ENCODE data around the gene LPAR5. TPM values are rescaled to one million over a fixed set of nuclear protein-coding genes. Genes with fewer than 3 reads are reported as not detected.

The LPAR5 gene
- total and polyA plus RNA-seq, 5 donors from 2014 or later = 6.6 to 17.3 (median 7.8) TPM

DNA sequence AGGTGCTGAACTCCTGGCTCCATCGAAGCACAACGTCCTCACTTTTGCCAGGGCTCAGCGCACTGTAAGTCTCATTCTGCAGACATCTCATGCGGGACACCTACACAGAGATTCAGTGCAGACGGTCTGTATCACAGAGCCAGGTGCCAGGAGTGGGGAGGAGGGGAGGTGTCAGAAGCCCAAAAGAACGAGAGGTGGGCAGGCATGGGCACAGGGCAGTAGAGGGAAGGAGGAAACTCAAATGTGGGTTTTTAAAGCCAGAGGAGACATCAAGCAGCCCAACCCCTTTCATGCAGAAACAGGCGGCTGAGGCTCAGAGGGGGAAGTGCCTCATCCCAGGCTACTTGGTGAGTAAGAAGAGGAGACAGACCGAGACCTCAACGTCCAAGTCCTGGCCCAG, 2.5 kb upstream of the LPAR5 start:
- no peak overlapping the region for H3K27ac ChIP-seq (ENCODE audit: insufficient read depth, low read length, poor library complexity, severe bottlenecking)
- H3K27me3 ChIP-seq (ENCODE audit: control insufficient read depth, insufficient read depth, low read length) = no peaks in the 10 kb centered on the region
- H3K4me1 Mint-ChIP-seq = peaks cover 2 to 28% (median 9%) of the 10 kb centered on the region in 4 donors

DNA sequence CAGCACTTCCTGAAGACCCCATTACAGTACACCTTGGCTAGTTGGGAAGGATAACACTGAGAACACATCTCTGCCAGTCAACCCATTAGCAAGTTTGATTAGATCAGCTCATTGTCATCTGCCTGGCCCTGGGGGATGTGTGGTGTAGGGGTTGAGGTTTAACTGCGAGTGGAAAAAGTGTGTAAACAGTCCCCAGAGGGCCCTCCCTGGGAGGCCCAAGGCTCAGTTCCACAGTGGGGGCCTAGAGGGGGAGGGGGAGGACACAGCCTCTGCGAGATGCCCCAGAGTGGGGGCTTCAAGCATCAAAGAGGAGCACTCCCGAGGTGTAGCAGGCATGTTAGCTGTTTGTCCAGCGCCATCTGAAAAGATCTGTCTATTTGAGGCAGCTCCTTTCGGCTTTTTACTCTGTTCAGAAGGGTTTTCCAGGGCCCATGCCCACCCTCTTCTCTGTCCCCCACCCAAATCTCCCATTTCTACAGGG, 344 bp downstream of the LPAR5 start:
- no peaks in the 10 kb centered on the region for H3K27me3 ChIP-seq (ENCODE audit: control insufficient read depth, insufficient read depth, low read length)
- Mint-ChIP-seq H3K4me3 (peak overlapping the region; percentile 82 to 95 (median 86)), H3K36me3 (peaks cover 12% of the 10 kb centered on the region), H3K27me3 (peaks cover 4% of the 10 kb centered on the region), H3K4me1 (peaks cover 10 to 57% (median 24%) of the 10 kb centered on the region in 4 donors), H3K9me3 (no peaks in the 10 kb centered on the region), H3K27ac (peak overlapping the region; percentile 90 to 97 (median 95))
- H3K27ac ChIP-seq (ENCODE audit: insufficient read depth, low read length, poor library complexity, severe bottlenecking) = peak overlapping the region; percentile 67
- peak in 1 of 3 donors; percentile 67 for DNase-seq
- H3K9me3 ChIP-seq (ENCODE audit: control insufficient read depth in 2 of 2, low read length in 2 of 2) = no peaks in the 10 kb centered on the region
- H3K36me3 ChIP-seq (ENCODE audit: control insufficient read depth, insufficient read depth, low read length) = no peaks in the 10 kb centered on the region
- peak overlapping the region; percentile 75 for H3K4me3 ChIP-seq (ENCODE audit: low read depth, low read length)
- peak; percentile 38 to 47 for ATAC-seq (ENCODE audit: low read depth in 2 of 2)
- peaks cover 48% of the 10 kb centered on the region for H3K4me1 ChIP-seq (ENCODE audit: control insufficient read depth, insufficient read depth, low read length, poor library complexity, severe bottlenecking)

More for the DNA sequence above, 2.5 kb upstream of the LPAR5 start:
- Mint-ChIP-seq H3K9me3 (peaks cover 0 to 5% (median under 1%) of the 10 kb centered on the region in 7 donors), H3K4me3 (no peak overlapping the region), H3K27me3 (peaks cover 4% of the 10 kb centered on the region), H3K36me3 (peaks cover 16% of the 10 kb centered on the region), H3K27ac (peak overlapping the region in 1 of 3 donors; percentile 15)
- peaks cover 21% of the 10 kb centered on the region for H3K4me1 ChIP-seq (ENCODE audit: control insufficient read depth, insufficient read depth, low read length, poor library complexity, severe bottlenecking)
- ATAC-seq (ENCODE audit: low read depth in 2 of 2) (no peak), DNase-seq (no peak)
- H3K4me3 ChIP-seq (ENCODE audit: low read depth, low read length) = no peak overlapping the region
- no peaks in the 10 kb centered on the region for H3K36me3 ChIP-seq (ENCODE audit: control insufficient read depth, insufficient read depth, low read length)
- peaks cover 0 to 3% of the 10 kb centered on the region in 2 experiments for H3K9me3 ChIP-seq (ENCODE audit: control insufficient read depth in 2 of 2, low read length in 2 of 2)

DNA sequence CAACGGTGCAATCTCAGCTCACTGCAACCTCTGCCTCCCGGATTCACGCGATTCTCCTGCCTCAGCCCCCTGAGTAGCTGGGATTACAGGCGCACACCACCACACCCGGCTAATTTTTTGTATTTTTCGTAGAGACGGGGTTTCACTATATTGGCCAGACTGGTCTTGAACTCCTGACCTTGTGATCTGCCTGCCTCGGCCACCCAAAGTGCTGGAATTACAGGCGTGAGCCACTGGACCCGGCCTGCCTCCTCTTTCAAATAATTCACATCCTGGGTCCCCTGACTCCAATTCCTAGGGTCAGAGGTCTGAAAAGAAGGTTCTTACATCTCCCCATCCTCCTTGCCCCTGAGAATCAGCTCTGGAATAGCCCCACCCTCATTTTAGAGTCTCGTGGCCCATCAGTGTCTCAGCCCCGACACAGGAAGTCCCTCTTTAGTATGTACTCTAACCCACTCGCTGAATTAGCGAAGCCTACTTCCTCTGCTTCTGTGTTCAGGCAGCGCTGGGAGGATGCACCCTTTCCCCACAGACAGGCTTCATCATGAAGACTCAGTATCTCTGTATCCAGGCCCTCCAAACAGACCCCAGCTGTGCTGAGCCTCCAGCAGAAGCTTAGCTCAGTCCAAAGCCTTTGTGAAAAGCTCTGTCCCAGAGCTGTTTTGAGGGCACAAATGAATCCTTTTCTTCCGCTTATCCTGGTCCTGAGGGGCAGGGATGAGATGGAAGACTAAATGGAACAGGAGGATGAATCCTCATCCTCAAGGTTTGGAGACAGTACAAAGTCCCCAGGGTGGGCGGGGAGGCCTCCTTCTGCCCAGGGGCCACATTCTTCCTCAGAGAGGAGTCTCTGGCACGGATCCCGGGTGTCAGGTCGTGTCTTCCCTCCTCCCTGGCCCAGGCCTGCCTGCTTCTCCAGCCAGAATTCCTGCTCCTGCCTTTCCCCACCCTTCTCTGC, 3.5 kb downstream of the LPAR5 start:
- Histone ChIP-seq H3K27me3 (ENCODE audit: control insufficient read depth, insufficient read depth, low read length) (no peaks in the 10 kb centered on the region), H3K4me3 (ENCODE audit: low read depth, low read length) (peak overlapping the region; percentile 44), H3K36me3 (ENCODE audit: control insufficient read depth, insufficient read depth, low read length) (no peaks in the 10 kb centered on the region), H3K27ac (ENCODE audit: insufficient read depth, low read length, poor library complexity, severe bottlenecking) (peak overlapping the region; percentile 76), H3K9me3 (ENCODE audit: control insufficient read depth in 2 of 2, low read length in 2 of 2) (no peaks in the 10 kb centered on the region), H3K4me1 (ENCODE audit: control insufficient read depth, insufficient read depth, low read length, poor library complexity, severe bottlenecking) (peaks cover 59% of the 10 kb centered on the region)
- DNase-seq (peak in 2 of 3 donors; percentile 62 to 88), ATAC-seq (ENCODE audit: low read depth in 2 of 2) (peak; percentile 82 to 83)
- no peaks in the 10 kb centered on the region for H3K9me3 Mint-ChIP-seq
- peaks cover 4% of the 10 kb centered on the region for H3K27me3 Mint-ChIP-seq
- H3K4me1 Mint-ChIP-seq = peaks cover 15 to 72% (median 32%) of the 10 kb centered on the region in 4 donors
- H3K4me3 Mint-ChIP-seq = peak overlapping the region; percentile 85 to 88 (median 87)
- peaks cover 12% of the 10 kb centered on the region for H3K36me3 Mint-ChIP-seq
- H3K27ac Mint-ChIP-seq = peak overlapping the region; percentile 95 to 99 (median 96)

DNA sequence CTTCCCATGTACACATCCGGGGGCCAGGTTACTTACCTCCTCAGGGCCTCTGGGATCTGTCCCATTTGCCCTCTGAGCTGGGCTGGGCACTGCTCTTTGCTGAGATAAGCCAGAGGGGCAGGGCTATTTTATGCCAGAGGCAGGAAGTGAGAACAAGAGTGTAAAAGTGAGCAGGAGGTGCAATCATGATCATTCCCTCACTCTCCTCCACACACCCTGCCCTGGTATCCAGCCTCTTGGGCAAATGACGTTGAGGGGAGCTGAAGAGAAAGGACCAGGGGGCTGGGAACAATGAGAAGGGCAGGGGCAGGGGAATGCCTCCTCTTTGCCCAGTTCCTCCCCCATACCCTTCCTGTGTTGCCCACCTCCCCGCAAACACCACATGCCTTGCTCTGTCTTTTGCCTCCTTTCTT, 4.2 kb downstream of the LPAR5 start:
- ATAC-seq (ENCODE audit: low read depth in 2 of 2) = no peak
- peak overlapping the region; percentile 85 to 88 (median 87) for H3K4me3 Mint-ChIP-seq
- peak in 1 of 3 donors; percentile 55 for DNase-seq

DNA sequence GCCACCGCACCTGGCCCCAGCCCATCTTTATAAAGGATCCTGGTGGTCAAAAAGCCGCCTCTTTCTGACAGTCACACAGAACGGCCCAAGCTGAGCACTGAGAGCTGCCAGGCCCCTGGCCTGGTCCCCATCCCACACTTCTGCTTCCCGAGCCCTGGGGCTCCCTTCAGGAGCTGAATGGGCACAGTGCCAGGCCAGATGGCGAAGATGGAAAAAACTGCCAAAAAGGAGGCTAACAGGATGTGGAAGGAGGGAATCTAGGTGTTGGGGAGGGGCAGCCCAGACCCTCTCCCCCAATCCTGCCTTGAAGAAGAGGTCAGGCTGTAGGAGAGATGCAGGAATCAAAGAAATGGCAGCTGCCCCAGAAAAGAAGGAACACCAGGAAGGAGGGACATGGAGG, 5.0 kb downstream of the LPAR5 start:
- H3K4me1 ChIP-seq (ENCODE audit: control insufficient read depth, insufficient read depth, low read length, poor library complexity, severe bottlenecking) = peaks cover 60% of the 10 kb centered on the region
- H3K27ac ChIP-seq (ENCODE audit: insufficient read depth, low read length, poor library complexity, severe bottlenecking) = peak overlapping the region; percentile 44
- Mint-ChIP-seq H3K4me3 (peak overlapping the region; percentile 69 to 88 (median 86)), H3K27me3 (no peaks in the 10 kb centered on the region), H3K9me3 (no peaks in the 10 kb centered on the region), H3K27ac (peak overlapping the region in 2 of 3 donors; percentile 95 to 96), H3K36me3 (peaks cover 7% of the 10 kb centered on the region), H3K4me1 (peaks cover 11 to 71% (median 36%) of the 10 kb centered on the region in 4 donors)
- ATAC-seq (ENCODE audit: low read depth in 2 of 2) = no peak
- H3K9me3 ChIP-seq (ENCODE audit: control insufficient read depth in 2 of 2, low read length in 2 of 2) = no peaks in the 10 kb centered on the region
- H3K4me3 ChIP-seq (ENCODE audit: low read depth, low read length) = no peak overlapping the region
- DNase-seq = no peak
- H3K27me3 ChIP-seq (ENCODE audit: control insufficient read depth, insufficient read depth, low read length) = no peaks in the 10 kb centered on the region
- no peaks in the 10 kb centered on the region for H3K36me3 ChIP-seq (ENCODE audit: control insufficient read depth, insufficient read depth, low read length)

More for the DNA sequence above, 4.2 kb downstream of the LPAR5 start:
- peak overlapping the region; percentile 95 to 99 (median 96) for H3K27ac Mint-ChIP-seq
- Histone ChIP-seq H3K4me3 (ENCODE audit: low read depth, low read length) (peak overlapping the region; percentile 42), H3K27ac (ENCODE audit: insufficient read depth, low read length, poor library complexity, severe bottlenecking) (peak overlapping the region; percentile 76), H3K4me1 (ENCODE audit: control insufficient read depth, insufficient read depth, low read length, poor library complexity, severe bottlenecking) (peaks cover 65% of the 10 kb centered on the region), H3K9me3 (ENCODE audit: control insufficient read depth in 2 of 2, low read length in 2 of 2) (no peaks in the 10 kb centered on the region), H3K36me3 (ENCODE audit: control insufficient read depth, insufficient read depth, low read length) (no peaks in the 10 kb centered on the region), H3K27me3 (ENCODE audit: control insufficient read depth, insufficient read depth, low read length) (no peaks in the 10 kb centered on the region)
- H3K4me1 Mint-ChIP-seq = peaks cover 15 to 78% (median 37%) of the 10 kb centered on the region in 4 donors
- H3K27me3 Mint-ChIP-seq = peaks cover 4% of the 10 kb centered on the region
- no peaks in the 10 kb centered on the region for H3K9me3 Mint-ChIP-seq
- H3K36me3 Mint-ChIP-seq = peaks cover 10% of the 10 kb centered on the region

DNA sequence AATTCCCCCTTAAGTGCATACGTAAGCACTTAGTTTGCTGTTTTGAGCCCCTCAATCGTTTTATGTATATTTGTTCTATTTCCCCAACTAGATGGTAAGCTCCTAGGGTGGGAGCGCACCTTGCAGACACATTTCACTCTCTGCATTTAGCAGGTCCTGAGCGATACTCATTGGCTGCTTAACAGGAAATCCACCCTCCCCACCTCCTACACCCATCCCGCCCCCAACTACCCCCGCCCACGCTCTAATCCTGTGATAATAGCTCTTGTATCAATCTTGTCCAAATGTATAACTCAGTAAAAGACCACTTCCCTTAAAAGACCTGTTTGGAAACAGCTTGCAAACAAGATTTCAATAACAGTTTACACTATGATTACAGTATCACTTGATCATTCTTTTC, 8.1 kb downstream of the LPAR5 start:
- Mint-ChIP-seq H3K27me3 (no peaks in the 10 kb centered on the region), H3K4me1 (peaks cover 11 to 46% (median 34%) of the 10 kb centered on the region in 4 donors)

DNA sequence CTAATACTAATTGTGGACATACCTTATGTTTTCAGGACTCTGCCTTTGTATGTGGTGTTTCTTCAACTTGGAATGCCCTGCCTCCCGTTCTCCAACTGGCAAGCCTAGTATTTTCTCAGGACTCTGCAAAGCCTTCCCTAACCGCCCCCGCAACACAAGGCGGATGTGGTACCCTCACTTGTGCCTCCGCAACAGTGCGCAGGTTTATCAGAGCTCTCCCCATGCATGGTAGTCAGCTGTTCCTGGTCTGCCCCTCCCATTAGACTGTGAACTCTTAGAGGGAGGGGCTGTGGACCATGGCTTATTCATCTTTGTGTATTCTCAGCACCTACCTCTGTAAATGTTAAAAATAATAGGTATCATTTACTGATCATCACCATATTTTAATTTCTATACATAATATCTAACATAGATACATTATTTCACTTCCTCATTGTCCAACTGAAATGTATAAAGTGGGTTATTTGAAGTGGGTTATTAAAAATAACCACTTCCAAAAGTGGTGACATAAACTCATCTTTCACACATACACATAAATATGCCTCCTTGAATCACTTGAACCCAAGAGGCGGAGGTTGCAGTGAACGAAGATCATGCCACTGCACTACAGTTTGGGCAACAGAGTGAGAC, 9.0 kb downstream of the LPAR5 start:
- Histone ChIP-seq H3K9me3 (ENCODE audit: control insufficient read depth in 2 of 2, low read length in 2 of 2) (no peaks in the 10 kb centered on the region), H3K27ac (ENCODE audit: insufficient read depth, low read length, poor library complexity, severe bottlenecking) (peak overlapping the region; percentile 63), H3K36me3 (ENCODE audit: control insufficient read depth, insufficient read depth, low read length) (no peaks in the 10 kb centered on the region), H3K27me3 (ENCODE audit: control insufficient read depth, insufficient read depth, low read length) (no peaks in the 10 kb centered on the region), H3K4me1 (ENCODE audit: control insufficient read depth, insufficient read depth, low read length, poor library complexity, severe bottlenecking) (peaks cover 32% of the 10 kb centered on the region), H3K4me3 (ENCODE audit: low read depth, low read length) (peak overlapping the region; percentile 30)
- DNase-seq (no peak), ATAC-seq (ENCODE audit: low read depth in 2 of 2) (no peak)
- Mint-ChIP-seq H3K9me3 (no peaks in the 10 kb centered on the region), H3K36me3 (no peaks in the 10 kb centered on the region), H3K4me3 (peak overlapping the region; percentile 54 to 90 (median 74)), H3K27me3 (no peaks in the 10 kb centered on the region), H3K4me1 (peaks cover 5 to 38% (median 27%) of the 10 kb centered on the region in 4 donors), H3K27ac (peak overlapping the region; percentile 64 to 94 (median 87))

More for the DNA sequence above, 8.1 kb downstream of the LPAR5 start:
- peak overlapping the region; percentile 67 for H3K4me3 ChIP-seq (ENCODE audit: low read depth, low read length)
- H3K9me3 ChIP-seq (ENCODE audit: control insufficient read depth in 2 of 2, low read length in 2 of 2) = no peaks in the 10 kb centered on the region
- H3K4me3 Mint-ChIP-seq = peak overlapping the region; percentile 59 to 90 (median 88)
- peak overlapping the region; percentile 63 for H3K27ac ChIP-seq (ENCODE audit: insufficient read depth, low read length, poor library complexity, severe bottlenecking)
- peaks cover 4% of the 10 kb centered on the region for H3K36me3 Mint-ChIP-seq
- peak overlapping the region; percentile 64 to 94 (median 87) for H3K27ac Mint-ChIP-seq
- peak; percentile 42 to 83 (median 55) for DNase-seq
- H3K4me1 ChIP-seq (ENCODE audit: control insufficient read depth, insufficient read depth, low read length, poor library complexity, severe bottlenecking) = peaks cover 41% of the 10 kb centered on the region
- H3K27me3 ChIP-seq (ENCODE audit: control insufficient read depth, insufficient read depth, low read length) = no peaks in the 10 kb centered on the region
- H3K36me3 ChIP-seq (ENCODE audit: control insufficient read depth, insufficient read depth, low read length) = no peaks in the 10 kb centered on the region
- H3K9me3 Mint-ChIP-seq = no peaks in the 10 kb centered on the region
- peak; percentile 77 for ATAC-seq (ENCODE audit: low read depth in 2 of 2)

Data from CD4-positive, CD25-positive, alpha-beta regulatory T cell (primary cell).